HG02852 (cell line): ENCODE measurements around the gene CCNA2.
A peak's percentile ranks its signal among the peaks of the same experiment; 100 is the strongest.

Experiments
- ATAC-seq: cut with Tn5 transposase; IDR thresholded peaks from one replicate; pipeline ENCODE4 v1.9.1; 2021; ENCODE audit warnings: mild to moderate bottlenecking, moderate library complexity; ENCODE audit not compliant: unreplicated experiment

CCNA2 gene

DNA sequence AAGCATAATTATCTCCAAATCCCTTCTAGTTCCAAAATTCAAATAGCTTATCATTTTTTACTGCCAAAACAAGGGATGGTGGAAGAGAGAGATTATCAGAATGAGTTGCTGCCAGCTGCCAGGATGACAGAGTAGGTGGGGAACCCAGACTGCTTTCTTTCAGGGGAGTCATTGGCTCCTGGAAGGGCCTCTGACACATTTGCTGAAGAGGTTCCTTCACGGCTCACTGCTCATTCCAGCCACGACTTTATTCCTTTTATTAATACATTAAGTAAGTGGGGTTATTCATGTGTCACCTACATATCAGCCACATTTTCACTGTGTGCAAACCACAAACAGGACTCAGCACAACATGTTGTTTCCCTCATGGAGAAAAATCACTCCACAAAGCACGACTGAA lies 46.1 kb downstream of the CCNA2 start:
- peak; percentile 66 for ATAC-seq

DNA sequence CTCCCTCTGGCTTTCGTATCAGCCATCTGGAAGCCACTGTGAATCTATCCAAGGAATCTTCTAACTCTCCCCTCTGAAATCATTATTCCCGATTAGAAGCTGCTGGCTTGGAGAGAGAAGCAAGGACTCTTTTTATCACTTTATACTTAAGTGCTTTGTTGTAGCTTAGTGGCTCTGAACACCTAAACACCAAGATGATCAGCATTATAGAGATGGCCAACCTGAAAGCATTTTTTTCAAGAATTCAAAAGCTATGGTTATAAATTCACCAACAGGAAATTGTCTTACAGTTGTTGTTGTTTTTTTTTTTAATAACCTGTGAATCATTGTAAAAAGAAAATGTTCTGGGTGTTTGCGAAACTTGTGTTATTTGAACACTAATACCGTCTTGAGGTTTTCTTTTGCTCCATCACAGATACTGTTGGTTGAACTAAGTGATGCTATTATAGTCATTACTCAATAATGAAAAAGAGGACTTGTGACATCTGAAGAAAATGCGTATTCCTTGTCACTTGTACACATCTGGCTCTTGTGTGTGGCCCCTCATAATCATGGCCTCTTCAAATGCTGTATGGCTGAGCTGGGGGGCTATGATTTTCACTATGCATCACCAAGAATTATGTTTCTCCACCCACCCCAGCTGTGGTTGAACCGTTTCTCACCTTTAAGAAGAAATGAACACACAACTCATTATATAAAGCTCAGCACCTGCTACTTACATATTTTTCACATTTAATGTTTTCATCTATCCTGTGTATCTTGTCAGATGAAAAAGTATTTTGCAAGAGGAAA lies 46.9 kb downstream of the CCNA2 start:
- no peak for ATAC-seq

DNA sequence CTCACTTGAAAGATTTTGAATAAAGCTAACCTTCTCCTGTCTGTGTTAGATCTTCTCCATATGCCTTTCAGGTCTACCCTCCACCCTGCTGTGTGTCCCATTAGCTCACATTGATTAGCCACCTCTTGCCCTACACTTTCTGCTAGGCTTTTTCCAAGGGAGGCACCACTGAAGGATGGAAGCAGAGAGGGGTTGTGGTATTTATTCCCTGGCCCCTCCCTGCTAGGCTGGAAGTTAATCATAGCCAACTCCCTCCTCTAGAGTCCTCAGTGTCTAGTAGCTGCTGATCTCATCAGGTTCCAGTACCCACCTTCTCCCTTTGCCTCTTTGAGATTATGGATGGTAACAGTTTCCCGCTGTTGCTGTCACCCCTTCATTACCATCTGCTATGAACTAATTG lies 49.8 kb downstream of the CCNA2 start:
- ATAC-seq: no peak

DNA sequence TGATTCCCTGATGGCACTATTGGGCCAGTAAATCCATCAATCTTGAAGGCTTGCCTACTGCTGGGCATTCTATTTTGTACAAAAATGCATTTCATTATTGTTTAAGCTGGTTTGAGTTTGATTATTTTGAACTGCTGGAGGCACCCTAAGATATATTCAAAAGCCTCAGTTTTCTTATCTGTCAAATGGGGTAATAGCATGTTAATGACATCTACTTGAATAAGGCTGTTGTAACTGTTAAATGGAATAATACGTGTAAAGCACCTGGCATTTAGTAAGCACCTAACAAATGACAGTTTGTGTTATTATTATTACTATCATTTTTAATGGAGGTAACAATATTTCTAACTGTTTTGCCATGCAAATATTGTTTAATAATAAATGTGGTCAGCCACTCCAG lies 51.8 kb downstream of the CCNA2 start:
- no peak for ATAC-seq

DNA sequence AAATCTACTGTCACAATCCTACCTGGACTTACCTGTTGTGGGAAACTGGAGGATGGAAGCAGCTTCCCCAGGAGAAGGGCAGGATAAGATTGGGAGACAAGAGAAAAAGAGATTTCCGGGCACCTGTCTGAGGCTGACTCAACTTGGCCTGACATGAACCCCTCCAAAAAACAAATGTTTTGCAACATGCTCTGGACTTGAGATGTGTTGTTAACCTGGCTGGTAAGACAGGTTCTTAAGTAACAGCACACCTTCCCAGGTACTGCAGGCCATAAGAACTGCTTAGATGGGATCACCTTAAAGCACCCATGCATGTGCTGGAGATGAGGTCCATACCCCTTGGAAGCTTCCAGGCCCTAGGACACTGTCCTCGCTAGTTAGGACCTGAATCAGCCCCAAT lies 54.3 kb downstream of the CCNA2 start:
- ATAC-seq: no peak

DNA sequence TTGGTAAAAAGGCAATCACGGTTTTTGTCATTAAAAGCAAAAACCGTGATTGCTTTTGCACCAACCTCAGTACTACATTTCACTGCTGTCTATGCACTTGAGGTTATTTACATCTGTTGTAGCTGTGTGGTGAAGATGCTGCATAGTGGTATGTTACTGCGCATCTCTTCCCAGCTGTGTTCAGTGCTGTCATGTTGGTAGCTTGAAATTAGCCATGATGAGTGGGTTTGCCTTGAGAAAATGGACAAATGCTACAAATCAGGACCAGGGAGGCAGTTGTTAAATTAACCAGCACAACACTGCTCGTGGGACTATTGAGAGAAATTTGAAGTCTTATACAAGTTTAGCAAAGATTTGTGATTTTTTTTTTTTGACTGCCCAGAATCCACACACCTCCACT lies 56.5 kb downstream of the CCNA2 start:
- no peak for ATAC-seq
